ENCODE data around the gene CASQ2.

Gene CASQ2

DNA sequence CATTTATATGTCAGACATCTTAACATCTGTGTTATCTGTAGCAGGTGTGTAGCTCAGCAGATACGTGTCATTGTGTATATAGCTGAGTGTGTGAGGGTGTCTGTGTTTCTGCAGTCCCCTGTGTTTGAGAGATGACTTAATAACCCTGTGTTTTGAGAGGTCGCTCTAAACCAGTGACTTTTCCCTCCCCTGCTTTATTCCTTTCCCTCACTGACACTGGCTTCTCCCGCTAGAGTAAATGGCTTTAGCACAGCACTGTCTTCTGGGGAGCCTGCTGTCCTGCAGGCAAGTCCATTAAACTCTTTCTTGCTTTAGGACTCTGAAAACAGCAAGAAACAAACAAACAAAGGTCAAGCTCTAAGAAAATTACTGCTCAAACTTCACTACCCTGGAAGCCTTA, 73.7 kb downstream of the CASQ2 start:
- no peak for DNase-seq
- Histone ChIP-seq H3K27ac (no peak overlapping the region), H3K9me3 (no peaks in the 10 kb centered on the region), H3K27me3 (no peaks in the 10 kb centered on the region), H3K4me1 (no peaks in the 10 kb centered on the region), H3K36me3 (peaks cover 19 to 29% (median 29%) of the 10 kb centered on the region in 3 donors), H3K4me3 (no peak overlapping the region)
- intact Hi-C loops (cut with DNase I; ENCODE audit: low total_unique reads): no loop called here
- TF ChIP-seq, protein P1, sequence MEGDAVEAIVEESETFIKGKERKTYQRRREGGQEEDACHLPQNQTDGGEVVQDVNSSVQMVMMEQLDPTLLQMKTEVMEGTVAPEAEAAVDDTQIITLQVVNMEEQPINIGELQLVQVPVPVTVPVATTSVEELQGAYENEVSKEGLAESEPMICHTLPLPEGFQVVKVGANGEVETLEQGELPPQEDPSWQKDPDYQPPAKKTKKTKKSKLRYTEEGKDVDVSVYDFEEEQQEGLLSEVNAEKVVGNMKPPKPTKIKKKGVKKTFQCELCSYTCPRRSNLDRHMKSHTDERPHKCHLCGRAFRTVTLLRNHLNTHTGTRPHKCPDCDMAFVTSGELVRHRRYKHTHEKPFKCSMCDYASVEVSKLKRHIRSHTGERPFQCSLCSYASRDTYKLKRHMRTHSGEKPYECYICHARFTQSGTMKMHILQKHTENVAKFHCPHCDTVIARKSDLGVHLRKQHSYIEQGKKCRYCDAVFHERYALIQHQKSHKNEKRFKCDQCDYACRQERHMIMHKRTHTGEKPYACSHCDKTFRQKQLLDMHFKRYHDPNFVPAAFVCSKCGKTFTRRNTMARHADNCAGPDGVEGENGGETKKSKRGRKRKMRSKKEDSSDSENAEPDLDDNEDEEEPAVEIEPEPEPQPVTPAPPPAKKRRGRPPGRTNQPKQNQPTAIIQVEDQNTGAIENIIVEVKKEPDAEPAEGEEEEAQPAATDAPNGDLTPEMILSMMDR (IDR thresholded peaks at IDR 0.05): no peak

DNA sequence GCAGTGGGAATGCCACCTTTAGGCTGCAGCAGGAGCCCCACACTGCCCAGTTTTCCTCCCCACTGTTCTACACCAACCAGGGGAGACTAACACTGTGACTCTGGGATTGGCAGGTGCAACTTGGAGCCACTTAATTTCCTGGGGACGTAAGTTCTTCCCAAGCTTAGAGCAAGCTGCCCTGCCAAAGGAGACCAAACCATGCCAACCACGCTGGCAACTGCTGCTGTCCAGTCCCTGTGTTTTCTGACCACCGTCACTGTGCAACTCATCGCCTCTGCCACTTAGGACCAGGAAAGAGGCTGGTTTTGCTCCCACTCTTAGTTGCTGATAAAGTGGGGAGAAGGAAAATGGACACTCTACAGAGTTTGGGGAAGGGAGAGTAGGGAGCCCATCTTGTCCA, 76.3 kb downstream of the CASQ2 start:
- no peak for DNase-seq
- Histone ChIP-seq H3K27me3 (no peaks in the 10 kb centered on the region), H3K4me3 (no peak overlapping the region), H3K36me3 (peaks cover 21 to 44% (median 23%) of the 10 kb centered on the region in 3 donors), H3K4me1 (no peaks in the 10 kb centered on the region), H3K27ac (no peak overlapping the region), H3K9me3 (no peaks in the 10 kb centered on the region)
- TF ChIP-seq, protein P1 (IDR thresholded peaks at IDR 0.05): no peak
- intact Hi-C loops (cut with DNase I; ENCODE audit: low total_unique reads): no loop called here

DNA sequence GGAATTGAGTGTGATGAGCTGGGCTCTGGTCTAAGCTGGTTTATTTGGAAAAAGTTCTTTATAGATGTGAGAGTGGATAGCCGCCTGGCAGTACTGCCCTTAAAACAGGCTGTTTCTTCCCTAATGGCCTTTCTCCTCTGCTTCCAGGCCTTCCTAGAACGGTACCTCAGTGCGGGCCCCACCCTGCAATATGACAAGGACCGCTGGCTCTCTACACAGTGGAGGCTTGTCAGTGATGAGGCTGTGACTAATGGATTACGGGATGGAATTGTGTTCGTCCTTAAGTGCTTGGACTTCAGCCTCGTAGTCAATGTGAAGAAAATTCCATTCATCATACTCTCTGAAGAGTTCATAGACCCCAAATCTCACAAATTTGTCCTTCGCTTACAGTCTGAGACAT, 77.5 kb downstream of the CASQ2 start:
- Histone ChIP-seq H3K9me3 (no peaks in the 10 kb centered on the region), H3K36me3 (peaks cover 21 to 44% (median 25%) of the 10 kb centered on the region in 3 donors), H3K27ac (no peak overlapping the region), H3K4me3 (no peak overlapping the region), H3K4me1 (no peaks in the 10 kb centered on the region), H3K27me3 (no peaks in the 10 kb centered on the region)
- TF ChIP-seq, protein P1 (IDR thresholded peaks at IDR 0.05): no peak
- intact Hi-C loops (cut with DNase I; ENCODE audit: low total_unique reads): no loop called here
- no peak for DNase-seq

DNA sequence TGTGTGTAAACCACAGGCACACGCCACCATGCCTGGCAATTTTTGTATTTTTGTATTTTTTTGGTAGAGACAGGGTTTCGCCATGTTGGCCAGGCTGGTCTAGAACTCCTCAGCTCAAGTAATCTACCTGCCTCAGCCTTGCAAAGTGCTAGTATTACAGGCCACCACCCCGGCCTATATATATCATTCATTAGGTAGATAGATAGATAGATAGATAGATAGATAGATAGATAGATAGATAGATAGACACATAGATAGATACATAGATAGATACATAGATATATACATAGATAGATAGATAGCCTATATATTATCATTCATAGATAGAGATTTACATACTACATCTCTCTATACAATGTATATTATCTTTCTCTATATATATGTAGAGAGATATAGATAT, 80.8 kb downstream of the CASQ2 start:
- H3K9me3 ChIP-seq: no peaks in the 10 kb centered on the region
- DNase-seq: no peak
- H3K27ac ChIP-seq: no peak overlapping the region
- no peak overlapping the region for H3K4me3 ChIP-seq
- intact Hi-C loops (cut with DNase I; ENCODE audit: low total_unique reads): no loop called here
- peaks cover 41 to 72% (median 49%) of the 10 kb centered on the region in 3 donors for H3K36me3 ChIP-seq
- no peaks in the 10 kb centered on the region for H3K27me3 ChIP-seq
- TF ChIP-seq, protein P1 (IDR thresholded peaks at IDR 0.05): no peak
- no peaks in the 10 kb centered on the region for H3K4me1 ChIP-seq

DNA sequence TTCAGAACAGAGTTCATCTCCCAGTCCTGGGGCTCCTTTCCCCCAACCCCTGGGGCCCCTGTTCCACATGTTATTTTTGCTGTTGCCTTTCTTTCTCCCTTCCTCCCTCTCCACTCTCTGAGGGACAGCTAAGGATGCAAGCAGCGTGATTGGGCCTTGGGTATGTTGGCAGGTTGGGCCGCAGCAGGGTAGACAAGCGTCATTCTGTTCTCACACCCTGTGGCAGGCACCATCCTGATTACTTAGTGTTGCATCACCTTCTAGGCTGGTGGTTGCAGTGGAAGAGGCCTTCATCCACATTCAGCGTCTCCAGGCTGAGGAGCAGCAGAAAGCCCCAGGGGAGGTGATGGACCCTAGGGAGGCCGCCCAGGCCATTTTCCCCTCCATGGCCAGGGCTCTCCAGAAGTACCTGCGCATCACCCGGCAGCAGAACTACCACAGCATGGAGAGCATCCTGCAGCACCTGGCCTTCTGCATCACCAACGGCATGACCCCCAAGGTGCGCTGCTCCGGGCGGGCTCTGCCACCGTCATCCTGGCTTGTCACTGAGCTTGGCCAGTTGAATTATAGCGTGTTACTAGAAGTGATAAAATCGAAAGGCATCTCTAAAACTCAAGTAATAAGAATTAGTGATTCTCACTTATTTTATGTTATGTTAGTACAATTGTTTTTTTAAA, 83.3 kb downstream of the CASQ2 start:
- peaks cover 26 to 54% (median 32%) of the 10 kb centered on the region in 3 donors for H3K36me3 ChIP-seq

More for the DNA sequence above, 83.3 kb downstream of the CASQ2 start:
- TF ChIP-seq, protein P1 (IDR thresholded peaks at IDR 0.05): no peak
- DNase-seq: no peak
- no peaks in the 10 kb centered on the region for H3K9me3 ChIP-seq
- no peaks in the 10 kb centered on the region for H3K27me3 ChIP-seq
- H3K4me3 ChIP-seq: no peak overlapping the region
- peaks cover 0 to under 1% (median 0%) of the 10 kb centered on the region in 4 donors for H3K4me1 ChIP-seq
- no peak overlapping the region for H3K27ac ChIP-seq
- intact Hi-C loops (cut with DNase I; ENCODE audit: low total_unique reads): no loop called here

Measured in tibial artery (tissue), 4 donors.